CD14-positive monocyte (primary cell): ENCODE results near the gene CSNK1D. TPM values are rescaled to one million over a fixed set of nuclear protein-coding genes. Genes with fewer than 3 reads are reported as not detected.

Experiments
- DNase-seq, 3 donors: peaks; one replicate each; pipeline ENCODE4 v3.0.0-alpha.2; 2011 to 2022
- H2AFZ ChIP-seq: 2 replicates; pipeline ENCODE4 v1.6.0; 2012; ENCODE audit warnings: mild to moderate bottlenecking, low read depth, low read length, inconsistent platforms; ENCODE audit not compliant: insufficient read depth, poor library complexity, severe bottlenecking
- H3K27ac ChIP-seq, 2 donors: 1 replicate in 1 of 2; 2 replicates in 1 of 2; pipeline ENCODE4 v1.5.1; 2012 to 2013; ENCODE audit warnings: low read length in 2 of 2, control low read depth in 1 of 2, inconsistent platforms in 1 of 2, low read depth in 1 of 2, mild to moderate bottlenecking in 1 of 2
- H3K27me3 ChIP-seq, 2 donors: one replicate each; pipeline versions ENCODE4 v1.6.0 to v1.6.1; 2011 to 2013; ENCODE audit warnings: low read length in 2 of 2; ENCODE audit not compliant: control insufficient read depth in 2 of 2, insufficient read depth in 2 of 2
- H3K36me3 ChIP-seq, 2 donors: replicated peaks in 1 of 2; 1 replicate in 1 of 2; 2 replicates in 1 of 2; pipeline versions ENCODE4 v1.5.1 to v1.6.1; 2012 to 2013; ENCODE audit warnings: low read length in 2 of 2, control low read depth in 1 of 2, inconsistent platforms in 1 of 2, mild to moderate bottlenecking in 1 of 2; ENCODE audit not compliant: insufficient read depth in 2 of 2, control insufficient read depth in 1 of 2
- H3K4me1 ChIP-seq, 2 donors: 1 replicate in 1 of 2; 2 replicates in 1 of 2; pipeline versions ENCODE4 v1.5.1 to v1.6.1; 2012 to 2013; ENCODE audit warnings: low read length in 2 of 2, control low read depth in 1 of 2, inconsistent platforms in 1 of 2, mild to moderate bottlenecking in 1 of 2, moderate library complexity in 1 of 2; ENCODE audit not compliant: insufficient read depth in 2 of 2, control insufficient read depth in 1 of 2
- H3K4me2 ChIP-seq: replicated peaks from 2 replicates; pipeline ENCODE3; 2012; ENCODE audit warnings: low read length, moderate library complexity, mild to moderate bottlenecking; ENCODE audit not compliant: poor library complexity, severe bottlenecking; ENCODE audit errors: extremely low read depth
- H3K4me3 ChIP-seq, 3 experiments: fragments of 200-600 bp in 1 of 3; sonication (generic) in 1 of 3; replicated peaks in 1 of 3; 1 replicate in 2 of 3; 2 replicates in 1 of 3; pipeline ENCODE4 v1.5.1; 2011 to 2013; ENCODE audit warnings: low read length in 3 of 3, mild to moderate bottlenecking in 3 of 3, control low read depth in 2 of 3, low read depth in 2 of 3, inconsistent platforms in 1 of 3, moderate library complexity in 1 of 3
- H3K79me2 ChIP-seq: 2 replicates; pipeline ENCODE4 v1.6.0; 2012; ENCODE audit warnings: mild to moderate bottlenecking, control low read depth, inconsistent platforms, low read length, moderate library complexity; ENCODE audit not compliant: insufficient read depth
- H3K9ac ChIP-seq: 2 replicates; pipeline ENCODE4 v1.6.0; 2017; ENCODE audit warnings: low read length, mild to moderate bottlenecking; ENCODE audit not compliant: insufficient read depth, poor library complexity, severe bottlenecking
- H3K9me3 ChIP-seq, 2 donors: replicated peaks in 1 of 2; 1 replicate in 1 of 2; 2 replicates in 1 of 2; pipeline versions ENCODE4 v1.5.1 to v1.6.1; 2012 to 2013; ENCODE audit warnings: low read length in 2 of 2, control low read depth in 1 of 2; ENCODE audit not compliant: control insufficient read depth in 1 of 2, insufficient read depth in 1 of 2
- H4K20me1 ChIP-seq: 2 replicates; pipeline ENCODE4 v1.6.0; 2012; ENCODE audit warnings: mild to moderate bottlenecking, low read length, control low read depth, moderate library complexity; ENCODE audit not compliant: insufficient read depth
- H3K27ac Mint-ChIP-seq, 7 donors: one replicate each; pipeline ENCODE4 v1.8.0; 2020; ENCODE audit warnings: mild to moderate bottlenecking in 7 of 7, mixed read lengths in 7 of 7, moderate library complexity in 6 of 7, inconsistent platforms in 2 of 7
- H3K27me3 Mint-ChIP-seq, 3 donors: one replicate each; pipeline ENCODE4 v1.8.0; 2021 to 2022; ENCODE audit warnings: low read depth in 3 of 3, mild to moderate bottlenecking in 3 of 3, mixed read lengths in 3 of 3, moderate library complexity in 3 of 3, inconsistent platforms in 1 of 3
- H3K36me3 Mint-ChIP-seq, 2 donors: one replicate each; pipeline ENCODE4 v1.8.0; 2020; ENCODE audit warnings: mixed read lengths in 2 of 2, inconsistent platforms in 1 of 2, mild to moderate bottlenecking in 1 of 2
- H3K4me1 Mint-ChIP-seq: one replicate; pipeline ENCODE4 v1.8.0; 2020; ENCODE audit warnings: mild to moderate bottlenecking, mixed read lengths
- H3K4me3 Mint-ChIP-seq, 2 donors: one replicate each; pipeline ENCODE4 v1.8.0; 2020; ENCODE audit warnings: mild to moderate bottlenecking in 2 of 2, mixed read lengths in 2 of 2, moderate library complexity in 1 of 2
- H3K9me3 Mint-ChIP-seq, 7 donors: one replicate each; pipeline ENCODE4 v1.8.0; 2020 to 2022; ENCODE audit warnings: mixed read lengths in 7 of 7, mild to moderate bottlenecking in 6 of 7, moderate library complexity in 6 of 7, inconsistent platforms in 2 of 7
- CTCF ChIP-seq: fragments of 200-600 bp; IDR thresholded peaks from one replicate; pipeline ENCODE4 v1.8.0; 2022; ENCODE audit warnings: antibody characterized with exemption, mild to moderate bottlenecking
- WGBS: methylation state at CpG from one replicate; pipeline ENCODE4 v1.1.5; 2013; ENCODE audit warnings: missing lambda C conversion rate; ENCODE audit not compliant: insufficient coverage; 5-methylcytosine and 5-hydroxymethylcytosine counted together
- intact Hi-C, 2 donors: fragments of 100-400 bp; cut with micrococcal nuclease; formaldehyde crosslinking; loops; one replicate each; pipeline versions ENCODE4 v1.15.0 to v1.15.1; 2023
- polyA plus RNA-seq, 3 donors: library from polyadenylated mRNA; depleted of rRNA in 1 of 3; unstranded in 2 of 3; stranded (reverse) in 1 of 3; fragments of 300-500 nt in 2 of 3; fragments of >200 nt in 1 of 3; fragmentation: Illumina TruSeq in 2 of 3; gene quantifications; 1 replicate in 2 of 3; 2 replicates in 1 of 3; pipeline ENCODE4 v1.2.3, GENCODE V29; 2012 to 2021

Gene CSNK1D
- polyA plus RNA-seq, 3 donors = 47.0 to 299 (median 60.9) TPM

GRCh38 chr17:82223517-82223916, 50.0 kb downstream of the CSNK1D start:
- H3K4me3 Mint-ChIP-seq = no peak overlapping the region
- WGBS = 94% methylated on average over 2 of the region's 5 CpGs

GRCh38 chr17:82222816-82223215, 50.7 kb downstream of the CSNK1D start:
- intact Hi-C loops = no loop called here
- Histone ChIP-seq H3K79me2 (peaks cover 33% of the 10 kb centered on the region), H4K20me1 (no peaks in the 10 kb centered on the region), H3K9ac (no peak overlapping the region), H3K4me1 (peaks cover 72 to 81% of the 10 kb centered on the region in 2 donors), H3K27ac (peak overlapping the region; percentile 30 to 53), H2AFZ (no peak overlapping the region), H3K27me3 (no peaks in the 10 kb centered on the region), H3K9me3 (no peaks in the 10 kb centered on the region), H3K4me3 (peak overlapping the region in 1 of 3 experiments; percentile 3), H3K36me3 (no peaks in the 10 kb centered on the region), H3K4me2 (peak overlapping the region; percentile 18)
- Mint-ChIP-seq H3K27ac (peak overlapping the region; percentile 68 to 91 (median 88)), H3K4me1 (peaks cover 56% of the 10 kb centered on the region), H3K4me3 (peak overlapping the region in 1 of 2 donors; percentile 57), H3K9me3 (no peaks in the 10 kb centered on the region), H3K36me3 (peaks cover 3 to 11% of the 10 kb centered on the region in 2 donors), H3K27me3 (peaks cover 0 to 2% (median 1%) of the 10 kb centered on the region in 3 donors)
- peak; percentile 80 to 86 (median 81) for DNase-seq
- TF ChIP-seq CTCF = peak; percentile 40
- WGBS = 0% methylated on average over 1 of the region's 10 CpGs

More at GRCh38 chr17:82223517-82223916, 50.0 kb downstream of the CSNK1D start:
- Histone ChIP-seq H3K4me3 (no peak overlapping the region), H3K9me3 (no peaks in the 10 kb centered on the region), H3K79me2 (peaks cover 33% of the 10 kb centered on the region), H4K20me1 (no peaks in the 10 kb centered on the region), H3K27me3 (no peaks in the 10 kb centered on the region), H3K4me1 (peaks cover 69 to 80% of the 10 kb centered on the region in 2 donors), H3K27ac (peak overlapping the region in 1 of 2 donors; percentile 30), H3K4me2 (no peak overlapping the region), H2AFZ (no peak overlapping the region), H3K36me3 (no peaks in the 10 kb centered on the region), H3K9ac (no peak overlapping the region)
- Mint-ChIP-seq H3K4me1 (peaks cover 53% of the 10 kb centered on the region), H3K9me3 (no peaks in the 10 kb centered on the region), H3K36me3 (peaks cover 3 to 10% of the 10 kb centered on the region in 2 donors), H3K27me3 (peaks cover 0 to 2% (median 1%) of the 10 kb centered on the region in 3 donors), H3K27ac (peak overlapping the region in 1 of 7 donors; percentile 76)
- intact Hi-C loops = no loop called here
- no peak for DNase-seq
- no peak for TF ChIP-seq CTCF
